ENCODE results near the gene LORICRIN.

The LORICRIN gene

GRCh38 chr1:153259387-153259786 is at the start of gene LORICRIN:
LORICRIN (plus strand) TSS chr1:153259687; CDS start chr1:153260950, 1,263 bp downstream.
- no peak for DNase-seq (ENCODE audit: low read depth)
- no peak for TF ChIP-seq CTCF (IDR thresholded peaks at IDR 0.05; ENCODE audit: low read depth, low read length)
- TF ChIP-seq POLR2A (IDR thresholded peaks at IDR 0.05; ENCODE audit: extremely low read depth, insufficient read length) = no peak
- no peak for TF ChIP-seq MAX (IDR thresholded peaks at IDR 0.05; ENCODE audit: low read depth, low read length)
- TF ChIP-seq MYC (IDR thresholded peaks at IDR 0.05; ENCODE audit: low read depth, low read length) = no peak
- H3K4me3 ChIP-seq (ENCODE audit: low read depth, low read length) = no peak within 1 kb of the TSS

GRCh38 chr1:153210206-153210605 is 49.3 kb upstream of the LORICRIN start:
- no peak overlapping the region for H3K4me3 ChIP-seq (ENCODE audit: low read depth, low read length)
- DNase-seq (ENCODE audit: low read depth) = no peak
- TF ChIP-seq MYC (IDR thresholded peaks at IDR 0.05; ENCODE audit: low read depth, low read length) = no peak
- TF ChIP-seq POLR2A (IDR thresholded peaks at IDR 0.05; ENCODE audit: extremely low read depth, insufficient read length) = no peak
- no peak for TF ChIP-seq MAX (IDR thresholded peaks at IDR 0.05; ENCODE audit: low read depth, low read length)
- no peak for TF ChIP-seq CTCF (IDR thresholded peaks at IDR 0.05; ENCODE audit: low read depth, low read length)

- TF ChIP-seq CTCF (IDR thresholded peaks at IDR 0.05; ENCODE audit: low read depth, low read length) (no peak), POLR2A (IDR thresholded peaks at IDR 0.05; ENCODE audit: extremely low read depth, insufficient read length) (no peak), MAX (IDR thresholded peaks at IDR 0.05; ENCODE audit: low read depth, low read length) (no peak), MYC (IDR thresholded peaks at IDR 0.05; ENCODE audit: low read depth, low read length) (no peak)
- no peak overlapping the region for H3K4me3 ChIP-seq (ENCODE audit: low read depth, low read length)
- no peak for DNase-seq (ENCODE audit: low read depth)
Measured at GRCh38 chr1:153212201-153212600, 47.3 kb upstream of the LORICRIN start.

- H3K4me3 ChIP-seq (ENCODE audit: low read depth, low read length) = no peak overlapping the region
- no peak for TF ChIP-seq CTCF (IDR thresholded peaks at IDR 0.05; ENCODE audit: low read depth, low read length)
- DNase-seq (ENCODE audit: low read depth) = no peak
Measured at GRCh38 chr1:153213519-153213918, 46.0 kb upstream of the LORICRIN start.

GRCh38 chr1:153217212-153217611 is 42.3 kb upstream of the LORICRIN start, which contains the start of gene PRR9:
PRR9 (plus strand) TSS chr1:153217584; CDS start chr1:153218145, 561 bp downstream.
- H3K4me3 ChIP-seq (ENCODE audit: low read depth, low read length) = no peak within 1 kb of the TSS
- DNase-seq (ENCODE audit: low read depth) = no peak
- TF ChIP-seq MAX (IDR thresholded peaks at IDR 0.05; ENCODE audit: low read depth, low read length) (no peak), POLR2A (IDR thresholded peaks at IDR 0.05; ENCODE audit: extremely low read depth, insufficient read length) (no peak), CTCF (IDR thresholded peaks at IDR 0.05; ENCODE audit: low read depth, low read length) (no peak), MYC (IDR thresholded peaks at IDR 0.05; ENCODE audit: low read depth, low read length) (no peak)

GRCh38 chr1:153217744-153218416 is 41.6 kb upstream of the LORICRIN start:
- no peak overlapping the region for H3K4me3 ChIP-seq (ENCODE audit: low read depth, low read length)
- DNase-seq (ENCODE audit: low read depth) = no peak
- TF ChIP-seq POLR2A (IDR thresholded peaks at IDR 0.05; ENCODE audit: extremely low read depth, insufficient read length) (no peak), MYC (IDR thresholded peaks at IDR 0.05; ENCODE audit: low read depth, low read length) (no peak), MAX (IDR thresholded peaks at IDR 0.05; ENCODE audit: low read depth, low read length) (no peak), CTCF (IDR thresholded peaks at IDR 0.05; ENCODE audit: low read depth, low read length) (no peak)
